ENCODE data around the gene PNPLA8.

Gene PNPLA8

DNA sequence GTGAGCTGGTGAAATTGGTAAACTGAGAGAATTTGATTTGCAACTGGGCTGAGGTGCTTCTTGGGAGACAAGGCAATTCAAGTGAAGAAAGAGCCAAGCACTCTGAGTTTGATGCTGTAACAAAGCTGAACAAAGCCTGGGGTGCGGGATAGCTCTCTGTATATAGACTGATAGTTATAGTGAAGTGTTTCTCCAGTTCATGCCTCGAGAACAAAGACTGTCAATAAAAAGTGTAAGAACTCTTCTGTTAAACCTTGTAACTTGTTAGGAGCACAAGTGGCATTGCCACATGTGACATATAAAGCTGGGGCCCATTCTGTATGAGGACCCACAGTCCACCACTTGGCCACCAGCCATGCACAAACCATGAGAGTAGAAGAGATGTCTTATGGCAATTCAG lies 11.3 kb upstream of the PNPLA8 start:
- TF ChIP-seq CTCF (conservative IDR thresholded peaks at IDR 0.05) = no peak

DNA sequence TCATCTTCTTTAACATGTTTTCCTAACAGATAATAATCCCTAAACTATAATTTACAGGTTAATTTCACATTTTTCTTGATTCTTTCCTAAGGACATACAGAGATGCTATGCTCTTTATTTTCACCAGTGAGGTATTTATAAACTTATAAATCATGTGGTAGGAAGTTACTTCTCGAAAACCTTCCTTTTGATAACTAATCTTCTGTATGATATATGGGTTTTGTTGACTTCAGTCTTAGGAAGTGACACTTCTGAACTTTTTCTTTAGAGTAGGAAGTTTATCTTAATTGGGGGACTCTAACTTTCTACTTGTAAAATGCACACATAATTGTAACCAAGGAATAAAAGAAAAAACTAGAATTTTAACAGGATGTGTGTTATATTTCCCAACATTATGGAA lies 9.8 kb upstream of the PNPLA8 start:
- TF ChIP-seq CTCF (conservative IDR thresholded peaks at IDR 0.05) = no peak
- no peak overlapping the region for H3K27ac ChIP-seq

More for the DNA sequence above, 11.3 kb upstream of the PNPLA8 start:
- H3K27ac ChIP-seq = no peak overlapping the region

DNA sequence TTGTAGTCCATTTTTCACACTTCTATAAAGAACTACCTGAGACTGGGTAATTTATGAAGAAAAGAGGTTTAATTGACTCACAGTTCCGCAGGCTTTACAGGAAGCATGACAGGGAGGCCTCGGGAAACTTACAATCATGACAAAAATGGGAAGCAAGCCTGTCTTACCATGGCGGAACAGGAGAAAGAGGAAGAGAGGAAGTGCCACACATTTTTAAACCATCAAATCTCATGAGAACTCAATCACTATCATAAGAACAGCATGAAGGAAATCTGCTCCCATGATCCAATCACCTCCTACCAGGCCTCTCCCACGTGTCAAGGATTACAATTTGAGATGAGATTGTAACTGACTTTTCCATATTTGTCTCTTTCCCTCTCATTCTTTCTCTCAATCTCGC lies 9.3 kb upstream of the PNPLA8 start:
- TF ChIP-seq CTCF (conservative IDR thresholded peaks at IDR 0.05) = no peak
- H3K27ac ChIP-seq = no peak overlapping the region

GRCh38 chr7:108533712-108534111 lies 7.8 kb upstream of the PNPLA8 start:
- H3K27ac ChIP-seq = no peak overlapping the region
- TF ChIP-seq CTCF (conservative IDR thresholded peaks at IDR 0.05) = no peak

DNA sequence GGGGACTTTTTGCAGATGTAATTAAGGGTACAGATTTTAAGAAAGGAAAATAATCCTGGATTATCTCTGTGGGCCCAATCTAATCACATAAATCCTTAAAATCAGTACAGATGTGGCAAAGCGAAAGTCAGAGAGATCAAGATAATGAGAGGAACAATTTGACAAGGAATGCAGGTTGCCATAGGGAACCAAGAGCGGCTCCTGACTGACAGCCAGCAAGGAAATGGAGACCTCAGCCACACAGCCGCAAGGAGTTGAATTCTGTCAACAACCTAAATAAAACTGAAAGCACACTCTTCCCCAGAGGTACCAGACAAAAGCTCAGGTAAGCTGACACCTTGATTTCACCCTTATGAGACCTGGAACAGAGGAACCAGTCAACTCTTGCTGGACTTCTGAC lies 3.4 kb upstream of the PNPLA8 start:
- no peak overlapping the region for H3K27ac ChIP-seq
- TF ChIP-seq CTCF (conservative IDR thresholded peaks at IDR 0.05) = no peak

GRCh38 chr7:108528183-108528712 lies 2.3 kb upstream of the PNPLA8 start:
- H3K27ac ChIP-seq = no peak overlapping the region
- TF ChIP-seq CTCF (conservative IDR thresholded peaks at IDR 0.05) = no peak

GRCh38 chr7:108526768-108527017 lies 758 bp upstream of the PNPLA8 start:
- TF ChIP-seq CTCF (conservative IDR thresholded peaks at IDR 0.05) = no peak
- peak overlapping the region; percentile 86 for H3K27ac ChIP-seq

All from VCaP (cell line).